Measurements from ENCODE around the gene RFX7.

- TF ChIP-seq CTCF (IDR thresholded peaks at IDR 0.05; ENCODE audit: insufficient read depth, low read length, poor library complexity, severe bottlenecking) (no peak), EZH2phosphoT487 (conservative IDR thresholded peaks at IDR 0.05; ENCODE audit: low read length) (no peak)
These were observed 198.5 kb downstream of the RFX7 start for GRCh38 chr15:56045068-56045748.

Measured in SU-DHL-6 (cell line).